HepG2 (cell line): Measurements from ENCODE around the gene SOX21. TPM values are rescaled to one million over a fixed set of nuclear protein-coding genes. Genes with fewer than 3 reads are reported as not detected.

Experiments
- ATAC-seq: fragments of 200-7000 bp; cut with Tn5 transposase; 3 replicates; pipeline ENCODE4 v1.9.1; 2020; ENCODE audit warnings: mild to moderate bottlenecking, moderate library complexity
- BruUV-seq: library from RNA; stranded (reverse); fragments of 400-500 nt; replicated peaks from 2 replicates; lab custom pipeline; 2021; lab: Mats Ljungman, UMichigan
- CTCF ChIA-PET: fragments of 300-600 bp; formaldehyde crosslinking; extraction: SDS; loops from one replicate; lab custom pipeline; 2021; ENCODE audit warnings: low total read pairs, inconsistent platforms, low intra/inter-chr PET ratio; lab: Yijun Ruan, JAX
- POLR2A ChIA-PET: fragments of 350-600 bp; sonication (Branson Sonifier 250); formaldehyde crosslinking; loops from one replicate; lab custom pipeline; 2020; ENCODE audit warnings: antibody characterized with exemption, inconsistent platforms; lab: Yijun Ruan, JAX
- DNase-seq: peaks from one replicate; pipeline ENCODE4 v3.0.0-alpha.2; 2015; ENCODE audit warnings: low spot score
- FAIRE-seq: peaks from 3 replicates; lab custom pipeline; 2011; peaks lifted over from hg19 to GRCh38; lab: Jason Lieb, UNC
- H2AFZ ChIP-seq: one replicate; pipeline ENCODE4 v1.6.1; 2011; ENCODE audit warnings: low read length, inconsistent platforms
- H3K27ac ChIP-seq: fragments of 300-600 bp; 3 replicates; pipeline ENCODE4 v1.8.0; 2011; ENCODE audit warnings: mixed run types, mild to moderate bottlenecking, mixed read lengths, low read length, inconsistent platforms; ENCODE audit not compliant: insufficient read depth; ENCODE audit errors: extremely low read length
- H3K27me3 ChIP-seq, 2 experiments: fragments of 200-600 bp in 1 of 2; 2 replicates in 1 of 2; 3 replicates in 1 of 2; pipeline versions ENCODE4 v1.6.0 to v1.8.0; 2011; ENCODE audit warnings: low read length in 2 of 2, mild to moderate bottlenecking in 2 of 2, moderate library complexity in 2 of 2, inconsistent platforms in 1 of 2; ENCODE audit not compliant: insufficient read depth in 2 of 2, control insufficient read depth in 1 of 2
- H3K36me3 ChIP-seq, 2 experiments: fragments of 200-600 bp in 1 of 2; replicated peaks in 1 of 2; 2 replicates in 1 of 2; 3 replicates in 1 of 2; pipeline versions ENCODE4 v1.5.1 to v1.8.0; 2011; ENCODE audit warnings: low read length in 2 of 2, inconsistent platforms in 1 of 2; ENCODE audit not compliant: insufficient read depth in 2 of 2, control insufficient read depth in 1 of 2
- H3K4me1 ChIP-seq: 2 replicates; pipeline ENCODE4 v1.5.1; 2012; ENCODE audit warnings: low read length, inconsistent platforms; ENCODE audit not compliant: insufficient read depth
- H3K4me2 ChIP-seq: 2 replicates; pipeline ENCODE4 v1.6.0; 2011; ENCODE audit warnings: low read depth, low read length, inconsistent platforms
- H3K4me3 ChIP-seq, 3 experiments: fragments of 200-600 bp in 1 of 3; sonication (generic), shearing (Covaris generic) in 1 of 3; replicated peaks in 1 of 3; 2 replicates each; pipeline ENCODE4 v1.5.1; 2011 to 2016; ENCODE audit warnings: low read length in 3 of 3, inconsistent platforms in 2 of 3, low read depth in 2 of 3, mild to moderate bottlenecking in 2 of 3, control low read depth in 1 of 3, mixed read lengths in 1 of 3; ENCODE audit not compliant: insufficient read depth in 1 of 3
- H3K79me2 ChIP-seq: one replicate; pipeline ENCODE4 v1.6.1; 2011; ENCODE audit warnings: low read length, inconsistent platforms; ENCODE audit not compliant: insufficient read depth
- H3K9ac ChIP-seq: 2 replicates; pipeline ENCODE4 v1.6.0; 2011; ENCODE audit warnings: mild to moderate bottlenecking, low read depth, low read length, inconsistent platforms; ENCODE audit not compliant: insufficient read depth
- H3K9me3 ChIP-seq: 2 replicates; pipeline ENCODE4 v1.5.1; 2012; ENCODE audit warnings: mild to moderate bottlenecking, low read length
- H4K20me1 ChIP-seq: 2 replicates; pipeline ENCODE4 v1.6.0; 2011; ENCODE audit warnings: inconsistent platforms, mild to moderate bottlenecking, low read length, moderate library complexity; ENCODE audit not compliant: insufficient read depth
- ARNT2 ChIP-seq: sonication (generic); formaldehyde crosslinking; IDR thresholded peaks from 2 replicates; pipeline ENCODE4 v1.8.0; 2022; ENCODE audit warnings: mild to moderate bottlenecking, low read depth, missing genetic modification reagents, moderate library complexity
- HNF4G ChIP-seq, 2 experiments: sonication (generic) in 1 of 2; formaldehyde crosslinking in 1 of 2; IDR thresholded peaks; 2 replicates each; pipeline versions ENCODE4 v1.4.0 to v1.6.1; 2011 to 2020; ENCODE audit warnings: borderline replicate concordance in 2 of 2, low read depth in 2 of 2, mild to moderate bottlenecking in 2 of 2, low read length in 1 of 2, missing genetic modification reagents in 1 of 2, moderate library complexity in 1 of 2
- ZBTB34 ChIP-seq: sonication (generic); formaldehyde crosslinking; IDR thresholded peaks from 2 replicates; pipeline ENCODE4 v1.8.0; 2022; ENCODE audit warnings: mild to moderate bottlenecking, missing genetic modification reagents
- ZGPAT ChIP-seq: IDR thresholded peaks from 2 replicates; pipeline ENCODE4 v1.6.1; 2016; ENCODE audit warnings: mild to moderate bottlenecking
- WGBS: methylation state at CpG from one replicate; pipeline ENCODE4 v1.1.6; 2017; ENCODE audit warnings: low lambda C conversion rate; 5-methylcytosine and 5-hydroxymethylcytosine counted together
- in situ Hi-C: cut with HindIII; loops from 2 replicates; pipeline ENCODE4 v1.10.0; 2017; ENCODE audit warnings: low pct_unique_long_range_greater_than_20kb; ENCODE audit not compliant: extremely low pct_ligation_motif_present
- intact Hi-C: fragments of 100-400 bp; cut with micrococcal nuclease; formaldehyde crosslinking; loops from one replicate; pipeline ENCODE4 v1.10.0; 2022; ENCODE audit not compliant: unreplicated experiment
- polyA plus RNA-seq, 8 experiments: library from polyadenylated mRNA; depleted of rRNA in 3 of 8; stranded (reverse) in 7 of 8; unstranded in 1 of 8; fragments of >200 nt; fragmentation: Illumina TruSeq in 4 of 8; extraction: Trizol in 4 of 8; gene quantifications; 2 replicates each; pipeline versions ENCODE4 v1.2.1 to v1.2.3, GENCODE V29; 2011 to 2016; ENCODE audit warnings: low read depth in 4 of 8, missing spikeins in 1 of 8, mixed read lengths in 1 of 8; ENCODE audit not compliant: insufficient read depth in 1 of 8
- total RNA-seq, 5 experiments: library from RNA; depleted of rRNA; stranded (reverse); fragments of >200 nt; fragmentation: Illumina TruSeq; extraction: Trizol; gene quantifications; 2 replicates each; pipeline ENCODE4 v1.2.3, GENCODE V29; 2016; ENCODE audit warnings: low read depth in 1 of 5

SOX21 gene
- total and polyA plus RNA-seq, 2 of the 13 experiments (the other 11 are each of a cell fraction or from before 2014, with no cell fraction given) = not detected

DNA sequence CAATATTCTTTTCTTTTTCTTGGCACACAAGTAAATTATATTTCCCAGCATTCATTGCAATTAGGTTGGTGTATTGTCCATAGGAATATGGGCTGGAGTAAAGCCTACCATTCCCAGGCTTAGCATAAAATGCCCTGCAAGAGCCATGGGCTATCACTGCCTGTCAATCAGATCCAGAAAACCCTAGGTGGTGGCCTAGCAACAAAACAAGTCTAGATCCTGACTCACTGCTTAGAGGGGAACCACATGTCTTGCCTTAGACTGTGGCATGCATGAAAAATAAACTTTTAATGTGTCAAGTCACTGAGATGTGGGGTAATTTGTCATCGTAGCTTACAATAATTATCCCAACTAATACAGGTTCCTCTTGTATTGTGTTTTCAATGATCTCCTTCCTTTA lies 16.2 kb downstream of the SOX21 start:
- intact Hi-C loops = no loop called here
- no peak for FAIRE-seq
- H2AFZ ChIP-seq = no peak overlapping the region
- no peak overlapping the region for H3K4me2 ChIP-seq
- H3K36me3 ChIP-seq = no peaks in the 10 kb centered on the region
- H3K27me3 ChIP-seq = peaks cover 4 to 36% of the 10 kb centered on the region in 2 experiments; a peak in 4 of 5 replicates
- no peaks in the 10 kb centered on the region for H3K9me3 ChIP-seq
- TF ChIP-seq ZGPAT (CRISPR knock-in tag) = no peak
- TF ChIP-seq ZBTB34 (CRISPR knock-in tag) = no peak
- no peak for TF ChIP-seq HNF4G (IDR thresholded peaks at IDR 0.05; ENCODE audit: borderline replicate concordance, low read depth, low read length)
- TF ChIP-seq HNF4G (CRISPR knock-in tag; IDR thresholded peaks at IDR 0.05; ENCODE audit: borderline replicate concordance, low read depth) = no peak
- no peak for TF ChIP-seq ARNT2 (CRISPR knock-in tag)
- TF ChIP-seq, all 625 proteins: peak for 0
- BruUV-seq = no TSS peak
- no peak overlapping the region for H3K9ac ChIP-seq
- POLR2A ChIA-PET = no interaction called here
- in situ Hi-C loops = loop anchor here (25.0 kb wide), 1 partner anchor 466 kb away; no protein-coding TSS in a partner anchor
- no peak overlapping the region for H3K4me3 ChIP-seq
- no peaks in the 10 kb centered on the region for H3K79me2 ChIP-seq
- WGBS = 25% methylated on average over 1 of the region's 1 CpG
- H4K20me1 ChIP-seq = no peaks in the 10 kb centered on the region
- DNase-seq = no peak
- CTCF ChIA-PET = no interaction called here
- H3K4me1 ChIP-seq = no peaks in the 10 kb centered on the region
- no peak for ATAC-seq
- H3K27ac ChIP-seq = no peak overlapping the region
